Gastroesophageal sphincter (tissue), 4 donors: ENCODE results near the gene ARL6IP5. TPM values are rescaled to one million over a fixed set of nuclear protein-coding genes. Genes with fewer than 3 reads are reported as not detected.

ENCODE experiments used
- ATAC-seq: fragments of 150-250 bp; one replicate; pipeline ENCODE4 v1.9.1; 2016; ENCODE audit warnings: mild to moderate bottlenecking, moderate library complexity
- H3K27ac ChIP-seq, 4 donors: fragments of 200-600 bp; sonication (generic) in 3 of 4; 1 replicate in 3 of 4; 2 replicates in 1 of 4; pipeline ENCODE4 v1.5.1; 2016 to 2019
- H3K27me3 ChIP-seq: fragments of 200-600 bp; sonication (generic); one replicate; pipeline ENCODE4 v1.5.1; 2019
- H3K36me3 ChIP-seq, 2 donors: fragments of 200-600 bp; sonication (generic); one replicate each; pipeline ENCODE4 v1.5.1; 2019; ENCODE audit warnings: control low read depth in 1 of 2
- H3K4me1 ChIP-seq, 3 donors: fragments of 200-600 bp; sonication (generic); 1 replicate in 2 of 3; 2 replicates in 1 of 3; pipeline ENCODE4 v1.5.1; 2016 to 2019; ENCODE audit warnings: control low read depth in 2 of 3
- H3K4me3 ChIP-seq, 2 donors: fragments of 200-600 bp; sonication (generic); one replicate each; pipeline ENCODE4 v1.5.1; 2019; ENCODE audit warnings: mild to moderate bottlenecking in 1 of 2, moderate library complexity in 1 of 2
- H3K9me3 ChIP-seq, 3 donors: fragments of 200-600 bp; sonication (generic); one replicate each; pipeline ENCODE4 v1.5.1; 2017 to 2019; ENCODE audit warnings: control low read depth in 2 of 3
- EP300 ChIP-seq: sonication (generic); formaldehyde crosslinking; IDR thresholded peaks from one replicate; pipeline ENCODE4 v1.6.1; 2017; ENCODE audit warnings: antibody characterized with exemption, mild to moderate bottlenecking
- POLR2A ChIP-seq, 2 donors: fragments of 450-650 bp; IDR thresholded peaks; one replicate each; pipeline ENCODE4 v1.6.1; 2017; ENCODE audit warnings: antibody characterized with exemption in 2 of 2, mild to moderate bottlenecking in 2 of 2, moderate library complexity in 1 of 2
- POLR2AphosphoS5 ChIP-seq: sonication (generic); formaldehyde crosslinking; IDR thresholded peaks from one replicate; pipeline ENCODE4 v1.6.1; 2017; ENCODE audit warnings: antibody characterized with exemption
- WGBS, 2 donors: methylation state at CpG; one replicate each; pipeline ENCODE4 v1.1.5; 2018; ENCODE audit warnings: low coverage in 1 of 2; 5-methylcytosine and 5-hydroxymethylcytosine counted together
- total RNA-seq, 4 donors: library from RNA; depleted of rRNA; stranded (reverse); fragments of >200 nt; gene quantifications; one replicate each; pipeline ENCODE4 v1.1.0, GENCODE V29; 2016
- TF ChIP-seq, protein P1 (sequence below), 4 experiments: fragments of 200-600 bp in 2 of 4; fragments of 450-650 bp in 2 of 4; sonication (generic) in 1 of 4; IDR thresholded peaks; one replicate each; pipeline ENCODE4 v1.5.1; 2017 to 2019; ENCODE audit warnings: antibody characterized with exemption in 4 of 4, mild to moderate bottlenecking in 2 of 4, moderate library complexity in 2 of 4

The ARL6IP5 gene
- total RNA-seq, 4 donors from 2014 or later, result 153 to 184 (median 170) TPM

- H3K36me3 ChIP-seq, result no peaks in the 10 kb centered on the region
- H3K9me3 ChIP-seq, result no peaks in the 10 kb centered on the region
- H3K27me3 ChIP-seq, result no peaks in the 10 kb centered on the region
- H3K27ac ChIP-seq, result peak overlapping the region; percentile 80 to 95 (median 91)
- TF ChIP-seq POLR2AphosphoS5 (peak; percentile 74), POLR2A (IDR thresholded peaks at IDR 0.05) (no peak)
- H3K4me1 ChIP-seq, result peaks cover 26 to 86% (median 55%) of the 10 kb centered on the region in 3 donors
- ATAC-seq, result peak; percentile 81
- 0% methylated on average over 6 to 8 of the region's 8 CpGs for WGBS, 2 donors
- peak overlapping the region; percentile 86 to 93 for H3K4me3 ChIP-seq
Observed at GRCh38 chr3:69085833-69086722, 1.3 kb downstream of the ARL6IP5 start.

- Histone ChIP-seq H3K9me3 (no peaks in the 10 kb centered on the region), H3K27ac (peak overlapping the region; percentile 80 to 95 (median 91)), H3K4me1 (peaks cover 33 to 86% (median 61%) of the 10 kb centered on the region in 3 donors), H3K36me3 (no peaks in the 10 kb centered on the region), H3K27me3 (no peaks in the 10 kb centered on the region), H3K4me3 (peak overlapping the region; percentile 86 to 93)
- TF ChIP-seq EP300 (no peak), POLR2A (IDR thresholded peaks at IDR 0.05) (no peak), POLR2AphosphoS5 (no peak)
- TF ChIP-seq, protein P1, sequence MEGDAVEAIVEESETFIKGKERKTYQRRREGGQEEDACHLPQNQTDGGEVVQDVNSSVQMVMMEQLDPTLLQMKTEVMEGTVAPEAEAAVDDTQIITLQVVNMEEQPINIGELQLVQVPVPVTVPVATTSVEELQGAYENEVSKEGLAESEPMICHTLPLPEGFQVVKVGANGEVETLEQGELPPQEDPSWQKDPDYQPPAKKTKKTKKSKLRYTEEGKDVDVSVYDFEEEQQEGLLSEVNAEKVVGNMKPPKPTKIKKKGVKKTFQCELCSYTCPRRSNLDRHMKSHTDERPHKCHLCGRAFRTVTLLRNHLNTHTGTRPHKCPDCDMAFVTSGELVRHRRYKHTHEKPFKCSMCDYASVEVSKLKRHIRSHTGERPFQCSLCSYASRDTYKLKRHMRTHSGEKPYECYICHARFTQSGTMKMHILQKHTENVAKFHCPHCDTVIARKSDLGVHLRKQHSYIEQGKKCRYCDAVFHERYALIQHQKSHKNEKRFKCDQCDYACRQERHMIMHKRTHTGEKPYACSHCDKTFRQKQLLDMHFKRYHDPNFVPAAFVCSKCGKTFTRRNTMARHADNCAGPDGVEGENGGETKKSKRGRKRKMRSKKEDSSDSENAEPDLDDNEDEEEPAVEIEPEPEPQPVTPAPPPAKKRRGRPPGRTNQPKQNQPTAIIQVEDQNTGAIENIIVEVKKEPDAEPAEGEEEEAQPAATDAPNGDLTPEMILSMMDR (IDR thresholded peaks at IDR 0.05), result no peak
- no peak for ATAC-seq
- WGBS, 2 donors, result 58 to 61% methylated on average over 3 of the region's 3 CpGs
Observed at GRCh38 chr3:69087030-69087791, 2.5 kb downstream of the ARL6IP5 start.

GRCh38 chr3:69088063-69088462 is 3.3 kb downstream of the ARL6IP5 start:
- TF ChIP-seq, protein P1 (IDR thresholded peaks at IDR 0.05), result no peak
- TF ChIP-seq POLR2A (IDR thresholded peaks at IDR 0.05) (no peak), POLR2AphosphoS5 (no peak), EP300 (no peak)
- Histone ChIP-seq H3K36me3 (no peaks in the 10 kb centered on the region), H3K27ac (peak overlapping the region; percentile 80 to 95 (median 91)), H3K4me1 (peaks cover 36 to 86% (median 61%) of the 10 kb centered on the region in 3 donors), H3K27me3 (no peaks in the 10 kb centered on the region), H3K4me3 (peak overlapping the region in 1 of 2 donors; percentile 86), H3K9me3 (no peaks in the 10 kb centered on the region)
- WGBS, 2 donors, result 14 to 23% methylated on average over 2 of the region's 2 CpGs
- ATAC-seq, result no peak

- no peaks in the 10 kb centered on the region for H3K9me3 ChIP-seq
- peak; percentile 66 for TF ChIP-seq POLR2AphosphoS5
- TF ChIP-seq, protein P1 (IDR thresholded peaks at IDR 0.05), result no peak
- TF ChIP-seq POLR2A (IDR thresholded peaks at IDR 0.05), result no peak
- TF ChIP-seq EP300, result no peak
- peak overlapping the region; percentile 40 to 95 (median 76) for H3K27ac ChIP-seq
- H3K27me3 ChIP-seq, result no peaks in the 10 kb centered on the region
- no peak overlapping the region for H3K4me3 ChIP-seq
- peaks cover 37 to 89% (median 65%) of the 10 kb centered on the region in 3 donors for H3K4me1 ChIP-seq
- H3K36me3 ChIP-seq, result no peaks in the 10 kb centered on the region
- ATAC-seq, result peak; percentile 8
- WGBS, 2 donors, result 19 to 44% methylated on average over 3 of the region's 3 CpGs
Observed at GRCh38 chr3:69090021-69090420, 5.3 kb downstream of the ARL6IP5 start.

DNA sequence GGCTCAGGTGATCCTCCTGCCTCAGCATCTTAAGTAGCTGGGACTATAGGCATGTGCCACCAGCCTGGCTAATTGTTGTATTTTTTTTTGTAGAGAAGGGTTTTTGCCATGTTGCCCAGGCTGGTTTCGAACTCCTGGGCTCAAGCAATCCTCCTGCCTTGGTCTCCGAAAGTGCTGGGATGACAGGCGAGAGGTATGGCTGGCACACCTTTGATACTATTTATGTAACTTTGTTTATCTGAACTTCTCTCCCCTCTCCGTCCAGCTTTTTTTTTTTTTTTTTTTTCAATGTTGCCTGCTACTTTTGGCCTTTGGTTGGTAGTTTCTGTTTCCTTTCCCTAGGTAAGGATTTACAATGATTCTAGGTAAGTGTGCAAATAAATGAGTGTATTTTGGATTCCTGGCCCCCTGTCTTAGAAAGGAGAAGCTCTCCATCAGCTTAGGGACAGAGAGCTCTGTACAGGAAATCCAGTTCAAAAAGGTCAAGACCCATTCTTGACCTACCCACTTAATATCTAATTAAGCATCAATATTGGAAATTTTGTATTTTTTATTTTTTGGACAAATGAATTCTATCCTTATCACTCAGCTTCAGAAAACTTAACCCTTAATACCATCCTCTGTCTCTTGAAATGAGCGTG is 6.8 kb downstream of the ARL6IP5 start:
- Histone ChIP-seq H3K27me3 (no peaks in the 10 kb centered on the region), H3K27ac (peak overlapping the region; percentile 62 to 95 (median 78)), H3K4me1 (peaks cover 37 to 100% (median 67%) of the 10 kb centered on the region in 3 donors), H3K4me3 (no peak overlapping the region), H3K36me3 (no peaks in the 10 kb centered on the region), H3K9me3 (no peaks in the 10 kb centered on the region)
- no peak for TF ChIP-seq POLR2AphosphoS5
- no peak for TF ChIP-seq POLR2A (IDR thresholded peaks at IDR 0.05)
- TF ChIP-seq, protein P1 (IDR thresholded peaks at IDR 0.05), result no peak
- no peak for TF ChIP-seq EP300
- WGBS, 2 donors, result 57 to 70% methylated on average over 4 to 5 of the region's 5 CpGs
- no peak for ATAC-seq
